Upper lobe of left lung (tissue), 4 donors: ENCODE results near the gene PBX2.

Source experiments
- EP300 ChIP-seq, 4 donors: sonication (generic); formaldehyde crosslinking; IDR thresholded peaks; one replicate each; pipeline ENCODE4 v1.5.1; 2017; ENCODE audit warnings: antibody characterized with exemption in 4 of 4, control low read depth in 2 of 4
- POLR2A ChIP-seq, 4 donors: fragments of 450-650 bp; IDR thresholded peaks; one replicate each; pipeline ENCODE4 v1.5.1; 2016 to 2017; ENCODE audit warnings: antibody characterized with exemption in 4 of 4, mild to moderate bottlenecking in 2 of 4
- POLR2AphosphoS5 ChIP-seq, 2 donors: sonication (generic); formaldehyde crosslinking; IDR thresholded peaks; one replicate each; pipeline ENCODE4 v1.5.1; 2017; ENCODE audit warnings: antibody characterized with exemption in 2 of 2
- TF ChIP-seq, protein P1 (sequence below), 6 experiments: fragments of 450-650 bp in 4 of 6; fragments of 200-600 bp in 2 of 6; sonication (generic) in 2 of 6; IDR thresholded peaks; one replicate each; pipeline ENCODE4 v1.5.1; 2016 to 2019; ENCODE audit warnings: antibody characterized with exemption in 6 of 6

- TF ChIP-seq, protein P1, sequence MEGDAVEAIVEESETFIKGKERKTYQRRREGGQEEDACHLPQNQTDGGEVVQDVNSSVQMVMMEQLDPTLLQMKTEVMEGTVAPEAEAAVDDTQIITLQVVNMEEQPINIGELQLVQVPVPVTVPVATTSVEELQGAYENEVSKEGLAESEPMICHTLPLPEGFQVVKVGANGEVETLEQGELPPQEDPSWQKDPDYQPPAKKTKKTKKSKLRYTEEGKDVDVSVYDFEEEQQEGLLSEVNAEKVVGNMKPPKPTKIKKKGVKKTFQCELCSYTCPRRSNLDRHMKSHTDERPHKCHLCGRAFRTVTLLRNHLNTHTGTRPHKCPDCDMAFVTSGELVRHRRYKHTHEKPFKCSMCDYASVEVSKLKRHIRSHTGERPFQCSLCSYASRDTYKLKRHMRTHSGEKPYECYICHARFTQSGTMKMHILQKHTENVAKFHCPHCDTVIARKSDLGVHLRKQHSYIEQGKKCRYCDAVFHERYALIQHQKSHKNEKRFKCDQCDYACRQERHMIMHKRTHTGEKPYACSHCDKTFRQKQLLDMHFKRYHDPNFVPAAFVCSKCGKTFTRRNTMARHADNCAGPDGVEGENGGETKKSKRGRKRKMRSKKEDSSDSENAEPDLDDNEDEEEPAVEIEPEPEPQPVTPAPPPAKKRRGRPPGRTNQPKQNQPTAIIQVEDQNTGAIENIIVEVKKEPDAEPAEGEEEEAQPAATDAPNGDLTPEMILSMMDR (IDR thresholded peaks at IDR 0.05): no peak
- TF ChIP-seq POLR2AphosphoS5 (IDR thresholded peaks at IDR 0.05) (no peak), POLR2A (IDR thresholded peaks at IDR 0.05) (no peak), EP300 (IDR thresholded peaks at IDR 0.05) (no peak)
Measured at GRCh38 chr6:32146287-32146686, 43.7 kb downstream of the PBX2 start.
